K562 (cell line): ENCODE data around the gene PTX3. TPM values are rescaled to one million over a fixed set of nuclear protein-coding genes. Genes with fewer than 3 reads are reported as not detected.

Experiments
- PCBP1 ChIP-seq: fragments of 200-400 bp; formaldehyde crosslinking; IDR thresholded peaks from 2 replicates; pipeline ENCODE4 v1.6.1; 2018; ENCODE audit warnings: mild to moderate bottlenecking, low read depth, low read length; ENCODE audit not compliant: poor library complexity, severe bottlenecking
- SMARCA5 ChIP-seq: fragments of 450-650 bp; IDR thresholded peaks from 2 replicates; pipeline ENCODE4 v1.6.1; 2016
- ZNF175 ChIP-seq: fragments of 200-800 bp; sonication (Bioruptor generic); IDR thresholded peaks from 2 replicates; pipeline ENCODE4 v1.6.1; 2016; ENCODE audit warnings: low read depth, mild to moderate bottlenecking, missing genetic modification characterization, missing compliant biosample characterization
- ZNF407 ChIP-seq: fragments of 450-650 bp; IDR thresholded peaks from 2 replicates; pipeline ENCODE4 v1.6.1; 2016; ENCODE audit warnings: low read depth
- polyA plus RNA-seq, 8 experiments: library from polyadenylated mRNA; depleted of rRNA in 4 of 8; stranded (reverse) in 5 of 8; unstranded in 3 of 8; fragments of >200 nt; fragmentation: Nextera tagmentation in 2 of 8; fragmentation: Illumina TruSeq in 1 of 8; extraction: Ambion mirVana in 2 of 8; extraction: Trizol in 1 of 8; gene quantifications; 2 replicates each; pipeline versions ENCODE4 v1.2.1 to v1.2.3, GENCODE V29; 2011 to 2014; ENCODE audit warnings: inconsistent platforms in 1 of 8, missing spikeins in 1 of 8
- total RNA-seq, 7 experiments: library from RNA; depleted of rRNA in 6 of 7; stranded (reverse); fragments of >200 nt in 6 of 7; fragmentation: Illumina TruSeq in 2 of 7; extraction: Trizol in 2 of 7; gene quantifications; 2 replicates each; pipeline versions ENCODE4 v1.2.1 to v1.2.3, GENCODE V29; 2011 to 2021; ENCODE audit warnings: low replicate concordance in 1 of 7

PTX3 gene
- total and polyA plus RNA-seq, 9 of the 15 experiments (the other 6 are each of a cell fraction or from before 2014, with no cell fraction given): 0.04 to 0.33 (median 0.15) TPM; not detected in 2

GRCh38 chr3:157463816-157464215 is 27.2 kb downstream of the PTX3 start (continued):
- TF ChIP-seq ZNF407: no peak
- TF ChIP-seq ZNF175: no peak
- no peak for TF ChIP-seq PCBP1
- TF ChIP-seq SMARCA5: no peak
